Stimulated activated CD8-positive, alpha-beta memory T cell treated with anti-CD3 and anti-CD28 coated beads, Interleukin-15, amount 100 ng/mL, for 4 hours (primary cell): ENCODE data around the gene LATS2.
A peak's percentile ranks its signal among the peaks of the same experiment; 100 is the strongest.
"Not testable (repeated sequence)": the region's sequence is repeated elsewhere in the genome, so short reads cannot be mapped to it uniquely, and the experiment has no call there.

Experiments used
- DNase-seq, 2 donors: peaks; one replicate each; pipeline ENCODE4 v3.0.0-alpha.2; 2020; ENCODE audit warnings: low read depth in 2 of 2

LATS2 gene

DNA sequence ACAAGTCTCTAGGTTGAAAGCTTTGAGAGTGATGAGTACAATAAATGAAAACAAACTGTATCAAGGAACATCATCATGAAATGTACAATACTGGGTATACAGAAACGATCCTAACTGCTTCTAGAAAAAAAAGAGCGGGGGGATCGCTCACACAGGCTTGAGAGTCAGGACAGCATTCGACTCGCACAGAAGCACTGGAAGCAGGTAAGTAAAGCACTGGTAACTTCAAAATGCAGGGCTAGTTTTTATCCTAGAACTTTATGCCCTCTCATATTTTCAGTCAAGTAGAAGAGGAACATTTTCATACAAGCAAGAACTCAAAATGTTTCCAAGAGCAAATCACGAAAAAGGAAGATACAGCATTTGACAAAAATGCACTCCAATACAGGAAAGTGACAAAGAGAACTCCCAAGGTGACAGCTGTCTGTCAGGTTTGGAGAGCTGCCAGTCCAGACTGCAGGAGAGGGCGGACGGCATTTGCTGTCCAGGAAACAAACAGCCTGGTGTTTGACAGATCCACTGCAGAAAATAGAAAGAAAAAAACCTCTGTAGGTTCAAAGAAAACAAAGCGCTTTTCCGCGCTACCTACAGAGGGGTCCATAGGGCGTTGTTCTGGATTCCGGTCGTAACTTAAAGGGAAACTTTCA is 100.6 kb downstream of the LATS2 start:
- DNase-seq = no peak

GRCh38 chr13:20957049-20957620 is 104.3 kb downstream of the LATS2 start:
- DNase-seq = not testable (repeated sequence)

- no peak for DNase-seq
Measured at GRCh38 chr13:20955496-20955895, 105.9 kb downstream of the LATS2 start.

DNA sequence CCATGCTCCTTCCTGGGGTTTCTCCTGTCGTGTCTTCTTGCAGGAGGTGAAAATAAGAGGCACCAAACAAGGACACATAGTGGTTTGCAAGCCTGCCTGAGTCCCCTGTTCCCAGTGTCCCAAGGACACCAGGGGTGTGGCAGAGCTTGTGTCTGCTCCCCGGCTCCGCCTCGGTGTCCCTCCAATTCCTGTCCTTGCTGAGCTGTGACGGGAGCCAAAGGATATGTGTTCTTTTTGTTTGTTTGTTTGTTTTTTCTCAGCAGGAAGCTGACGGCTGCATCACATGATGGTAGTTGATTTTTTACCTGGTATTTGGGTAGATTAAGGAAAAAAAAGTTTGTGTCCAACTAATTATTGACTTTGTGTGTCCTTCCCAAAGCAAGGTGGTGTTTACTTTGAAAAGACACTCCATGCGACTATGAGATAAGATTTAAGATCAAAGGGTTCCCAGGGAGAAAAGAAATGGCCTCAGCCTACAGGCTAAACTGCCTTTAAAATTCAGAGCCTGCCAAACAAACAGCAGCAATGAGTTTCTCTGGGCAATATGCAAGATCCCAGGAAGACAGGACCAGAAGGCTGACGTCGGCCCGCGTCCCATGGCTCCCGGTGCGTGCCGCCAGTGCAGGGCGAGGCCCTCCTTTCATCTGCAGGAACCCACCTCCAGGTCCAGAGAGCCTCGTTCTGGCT is 108.0 kb downstream of the LATS2 start:
- no peak for DNase-seq

DNA sequence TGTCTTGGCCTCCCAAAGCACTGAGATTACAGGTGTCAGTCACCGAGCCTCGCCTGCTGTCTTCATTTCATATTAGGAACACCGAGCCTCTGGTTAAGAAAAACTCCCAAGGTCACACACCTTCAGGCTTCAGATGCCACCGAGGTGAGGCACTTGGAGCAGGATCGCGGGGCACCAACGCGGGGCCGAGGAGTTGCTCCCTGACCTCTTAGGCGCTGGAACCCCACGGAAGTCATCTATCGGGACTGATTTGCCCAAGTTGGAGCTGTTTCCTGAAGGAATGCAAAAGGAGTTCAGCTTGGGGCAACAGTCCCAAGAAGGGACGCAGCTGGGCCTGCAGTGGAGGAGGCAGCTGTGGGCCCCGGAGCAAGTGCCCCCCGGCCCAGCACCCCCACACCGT is 108.5 kb downstream of the LATS2 start:
- DNase-seq = no peak

DNA sequence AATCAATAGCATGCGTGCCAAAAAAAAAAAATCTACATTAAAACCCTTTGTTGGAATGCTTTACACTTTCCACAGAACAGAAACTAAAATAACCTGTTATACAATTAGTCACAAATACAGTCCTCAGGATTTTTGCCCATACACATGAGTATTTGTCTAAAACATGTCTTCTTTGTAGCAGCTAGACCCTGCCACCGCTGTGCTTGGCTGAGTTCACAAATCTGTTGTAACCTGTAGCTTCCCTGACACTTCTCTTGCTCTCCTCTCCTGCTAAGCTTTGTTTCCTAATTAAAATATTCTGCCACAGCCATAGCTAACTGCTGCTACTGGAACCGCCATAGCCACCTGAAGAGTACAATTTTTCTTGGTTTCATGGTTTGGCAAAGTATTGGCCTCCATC is 113.4 kb downstream of the LATS2 start:
- DNase-seq = not testable (repeated sequence)

DNA sequence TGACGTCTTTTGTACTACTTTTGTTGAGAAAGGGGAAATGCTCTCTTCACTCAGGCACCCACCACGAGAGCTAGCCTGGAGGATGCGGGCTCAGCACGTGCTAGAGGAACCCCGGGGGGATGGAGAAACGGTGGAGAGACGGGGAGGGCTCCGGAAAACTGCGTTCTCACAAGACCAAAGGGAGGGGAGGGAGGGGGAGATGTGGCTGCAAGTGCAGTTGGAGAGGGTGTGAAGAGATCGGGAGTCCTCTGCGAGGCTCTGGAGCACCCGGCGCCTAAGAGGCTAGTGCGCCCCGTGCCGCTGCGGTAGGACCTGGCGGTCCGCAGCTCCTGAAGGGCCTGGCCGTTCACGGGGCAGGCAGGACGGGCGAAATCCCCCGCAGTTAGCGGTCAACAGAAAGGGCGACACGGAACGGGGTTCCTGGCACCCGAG is 115.4 kb downstream of the LATS2 start:
- DNase-seq = no peak

DNA sequence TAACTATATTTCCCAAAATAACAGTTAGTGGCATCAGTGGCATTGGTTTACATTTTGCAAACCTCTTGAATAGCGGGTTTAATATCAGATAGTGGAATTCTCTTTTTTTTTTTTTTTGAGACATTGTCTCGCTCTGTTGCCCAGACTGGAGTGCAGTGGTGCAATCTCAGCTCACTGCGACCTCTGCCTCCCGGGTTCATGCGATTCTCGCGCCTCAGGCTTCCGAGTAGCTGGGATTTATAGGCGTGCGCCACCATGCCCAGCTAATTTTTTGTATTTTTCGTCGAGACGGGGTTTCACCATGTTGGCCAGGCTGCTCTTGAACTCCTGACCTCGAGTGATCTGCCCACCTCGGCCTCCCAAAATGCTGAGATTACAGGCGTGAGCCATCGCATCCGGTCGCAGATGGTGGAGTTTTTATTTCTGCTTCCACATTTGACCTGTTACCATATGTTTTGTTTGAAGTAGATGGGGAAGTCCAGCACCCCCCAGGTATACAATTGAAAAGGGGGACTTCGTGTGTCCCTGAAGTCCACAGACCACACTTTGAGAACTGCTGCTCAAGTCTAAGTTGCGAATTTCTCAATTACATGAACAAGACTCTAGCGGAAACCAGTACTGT is 118.3 kb downstream of the LATS2 start:
- no peak for DNase-seq

GRCh38 chr13:20940511-20940910 is 120.9 kb downstream of the LATS2 start:
- DNase-seq = not testable (repeated sequence)

- DNase-seq = no peak
Measured at GRCh38 chr13:20940083-20940482, 121.3 kb downstream of the LATS2 start.

DNA sequence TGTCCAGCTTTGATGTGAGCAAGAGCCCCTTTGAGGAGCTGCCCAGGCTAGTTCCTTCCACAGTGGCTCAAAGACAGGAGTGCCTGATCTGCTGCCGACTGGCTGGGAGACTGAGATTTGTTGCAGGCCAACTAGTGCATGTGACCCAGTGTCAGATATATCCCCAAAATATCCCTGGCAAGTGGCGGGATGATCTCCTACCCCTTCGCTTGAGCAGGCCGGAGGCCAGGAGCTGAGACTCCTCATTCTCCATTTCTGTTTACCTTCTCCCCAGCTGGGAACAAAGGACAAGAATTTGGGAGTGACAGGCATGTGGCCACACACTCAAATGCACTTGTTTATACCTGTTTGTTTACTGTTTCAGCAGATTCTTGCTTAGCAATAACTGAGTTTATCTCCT is 121.7 kb downstream of the LATS2 start:
- DNase-seq = no peak

DNA sequence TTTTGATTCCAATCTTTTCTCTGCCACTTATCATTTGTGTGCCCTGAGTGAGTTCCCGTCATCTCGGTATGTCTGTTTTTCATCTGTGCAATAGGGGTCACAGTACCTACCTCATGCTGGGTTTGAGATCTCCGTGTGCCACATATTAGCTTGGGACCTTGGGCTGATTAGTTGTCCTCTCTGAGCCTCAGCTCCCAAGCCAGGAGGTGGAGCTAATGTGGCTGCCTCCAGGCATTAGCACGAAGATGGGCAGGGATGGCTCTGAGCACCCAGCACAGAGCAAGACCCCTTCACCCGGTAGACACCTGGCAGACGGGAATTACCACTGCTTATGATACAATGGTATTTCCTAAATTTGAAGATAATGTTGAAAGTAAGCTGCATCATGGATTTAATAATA is 123.1 kb downstream of the LATS2 start:
- no peak for DNase-seq

DNA sequence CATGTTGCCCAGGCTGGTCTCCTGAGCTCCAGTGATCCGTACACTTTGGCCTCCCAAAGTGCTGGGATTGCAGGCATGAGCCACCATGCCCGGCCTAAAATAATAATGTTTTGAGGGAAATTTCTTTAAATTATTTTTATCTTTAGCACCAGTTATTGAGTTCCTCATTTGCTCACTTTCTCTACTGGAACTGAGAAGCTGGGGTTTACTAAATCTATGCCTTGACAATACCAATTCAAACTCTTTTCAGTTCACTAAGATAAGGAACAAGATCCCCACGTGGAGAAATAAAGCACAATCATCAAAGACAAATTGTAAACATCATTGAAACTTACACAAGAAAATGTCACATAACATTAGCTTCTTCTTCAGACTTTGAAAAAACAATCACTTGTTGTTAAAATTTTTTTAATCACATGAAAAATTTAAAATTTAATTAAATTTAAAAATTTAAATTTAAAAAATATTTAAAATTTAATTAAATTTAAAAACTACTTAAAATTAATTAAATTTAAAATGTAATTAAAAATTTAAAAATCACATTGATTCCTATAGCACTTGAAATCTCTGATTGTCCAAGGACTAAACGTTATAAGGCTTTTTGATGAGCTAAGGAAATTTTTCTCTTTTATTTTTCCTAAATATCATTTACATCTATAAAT is 133.7 kb downstream of the LATS2 start:
- no peak for DNase-seq

DNA sequence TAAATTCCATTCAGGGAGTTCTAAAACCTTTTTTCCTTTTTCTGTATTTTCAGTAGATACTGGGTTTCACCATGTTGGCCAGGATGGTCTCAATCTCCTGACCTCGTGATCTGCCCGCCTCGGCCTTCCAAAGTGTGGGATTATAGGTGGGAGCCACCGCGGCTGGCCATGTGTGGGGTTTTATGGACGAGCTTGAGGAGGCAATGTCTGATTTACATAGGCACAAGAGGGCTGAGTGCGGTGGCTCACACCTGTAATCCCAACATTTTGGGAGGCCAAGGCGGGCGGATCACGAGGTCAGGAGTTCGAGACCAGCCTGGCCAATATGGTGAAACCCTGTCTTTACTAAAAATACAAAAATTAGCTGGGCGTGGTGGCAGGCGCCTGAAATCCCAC is 136.0 kb downstream of the LATS2 start:
- not testable (repeated sequence) for DNase-seq

GRCh38 chr13:20924758-20925394 is 136.5 kb downstream of the LATS2 start:
- DNase-seq = peak; percentile 7 to 44

- no peak for DNase-seq
Measured at GRCh38 chr13:20923272-20923671, 138.1 kb downstream of the LATS2 start.
